ENCODE measurements around the gene ATF5. TPM values are rescaled to one million over a fixed set of nuclear protein-coding genes. Genes with fewer than 3 reads are reported as not detected.

Gene ATF5
- polyA plus RNA-seq, 3 donors, result 5.8 to 22.1 (median 6.0) TPM

DNA sequence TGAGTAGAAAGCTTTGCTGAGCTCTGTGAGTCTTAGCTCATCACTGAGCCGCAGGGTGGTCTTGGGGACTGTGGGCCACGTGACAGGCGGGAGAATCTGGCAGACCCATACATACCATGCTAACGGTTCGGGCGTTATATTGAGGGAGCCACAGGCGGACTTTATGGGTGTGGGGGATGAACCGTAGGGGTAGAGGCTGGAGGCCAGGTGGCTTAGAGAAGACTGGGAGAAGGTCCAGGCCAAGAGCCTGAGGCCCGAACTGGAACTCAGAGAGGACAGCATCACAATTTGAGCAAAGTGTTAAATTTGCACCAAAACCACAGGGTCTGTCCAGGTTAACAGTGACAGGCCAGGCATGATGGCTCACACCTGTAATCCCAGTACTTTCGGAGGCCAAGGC is 15.3 kb upstream of the ATF5 start:
- Histone ChIP-seq H3K79me2 (ENCODE audit: insufficient read depth, low read length) (peaks cover 70% of the 10 kb centered on the region), H3K4me2 (replicated peaks; ENCODE audit: extremely low read depth, low read length, poor library complexity, severe bottlenecking) (no peak overlapping the region), H3K27me3 (ENCODE audit: control insufficient read depth in 2 of 2, insufficient read depth in 2 of 2, low read length in 2 of 2) (no peaks in the 10 kb centered on the region), H3K9ac (ENCODE audit: insufficient read depth, low read length, poor library complexity, severe bottlenecking) (no peak overlapping the region), H3K9me3 (replicated peaks in 1 of 2; ENCODE audit: control insufficient read depth in 1 of 2, insufficient read depth in 1 of 2, low read length in 2 of 2) (no peaks in the 10 kb centered on the region), H3K27ac (ENCODE audit: low read depth in 1 of 2, low read length in 2 of 2) (peak overlapping the region in 1 of 2 donors; percentile 94), H4K20me1 (ENCODE audit: insufficient read depth, low read length) (peaks cover 25% of the 10 kb centered on the region), H3K4me3 (replicated peaks in 1 of 3; ENCODE audit: low read depth in 2 of 3, low read length in 3 of 3) (no peak overlapping the region), H3K4me1 (ENCODE audit: control insufficient read depth in 1 of 2, insufficient read depth in 2 of 2, low read length in 2 of 2) (peaks cover 61 to 64% of the 10 kb centered on the region in 2 donors), H3K36me3 (replicated peaks in 1 of 2; ENCODE audit: control insufficient read depth in 1 of 2, insufficient read depth in 2 of 2, low read length in 2 of 2) (peaks cover 41 to 62% of the 10 kb centered on the region in 2 donors), H2AFZ (ENCODE audit: insufficient read depth, low read depth, low read length, poor library complexity, severe bottlenecking) (no peak overlapping the region)
- Mint-ChIP-seq H3K4me1 (peaks cover 65% of the 10 kb centered on the region), H3K27me3 (ENCODE audit: low read depth in 3 of 3) (peaks cover 0 to 4% (median 2%) of the 10 kb centered on the region in 3 donors), H3K27ac (peak overlapping the region in 6 of 7 donors; percentile 27 to 97 (median 76)), H3K4me3 (no peak overlapping the region), H3K36me3 (peaks cover 46 to 71% of the 10 kb centered on the region in 2 donors), H3K9me3 (no peaks in the 10 kb centered on the region)
- no peak for DNase-seq
- TF ChIP-seq, protein P1, sequence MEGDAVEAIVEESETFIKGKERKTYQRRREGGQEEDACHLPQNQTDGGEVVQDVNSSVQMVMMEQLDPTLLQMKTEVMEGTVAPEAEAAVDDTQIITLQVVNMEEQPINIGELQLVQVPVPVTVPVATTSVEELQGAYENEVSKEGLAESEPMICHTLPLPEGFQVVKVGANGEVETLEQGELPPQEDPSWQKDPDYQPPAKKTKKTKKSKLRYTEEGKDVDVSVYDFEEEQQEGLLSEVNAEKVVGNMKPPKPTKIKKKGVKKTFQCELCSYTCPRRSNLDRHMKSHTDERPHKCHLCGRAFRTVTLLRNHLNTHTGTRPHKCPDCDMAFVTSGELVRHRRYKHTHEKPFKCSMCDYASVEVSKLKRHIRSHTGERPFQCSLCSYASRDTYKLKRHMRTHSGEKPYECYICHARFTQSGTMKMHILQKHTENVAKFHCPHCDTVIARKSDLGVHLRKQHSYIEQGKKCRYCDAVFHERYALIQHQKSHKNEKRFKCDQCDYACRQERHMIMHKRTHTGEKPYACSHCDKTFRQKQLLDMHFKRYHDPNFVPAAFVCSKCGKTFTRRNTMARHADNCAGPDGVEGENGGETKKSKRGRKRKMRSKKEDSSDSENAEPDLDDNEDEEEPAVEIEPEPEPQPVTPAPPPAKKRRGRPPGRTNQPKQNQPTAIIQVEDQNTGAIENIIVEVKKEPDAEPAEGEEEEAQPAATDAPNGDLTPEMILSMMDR (IDR thresholded peaks at IDR 0.05), result no peak
- intact Hi-C loops (cut with micrococcal nuclease), result no loop called here
- WGBS (ENCODE audit: insufficient coverage), result 97% methylated on average over 7 of the region's 10 CpGs

DNA sequence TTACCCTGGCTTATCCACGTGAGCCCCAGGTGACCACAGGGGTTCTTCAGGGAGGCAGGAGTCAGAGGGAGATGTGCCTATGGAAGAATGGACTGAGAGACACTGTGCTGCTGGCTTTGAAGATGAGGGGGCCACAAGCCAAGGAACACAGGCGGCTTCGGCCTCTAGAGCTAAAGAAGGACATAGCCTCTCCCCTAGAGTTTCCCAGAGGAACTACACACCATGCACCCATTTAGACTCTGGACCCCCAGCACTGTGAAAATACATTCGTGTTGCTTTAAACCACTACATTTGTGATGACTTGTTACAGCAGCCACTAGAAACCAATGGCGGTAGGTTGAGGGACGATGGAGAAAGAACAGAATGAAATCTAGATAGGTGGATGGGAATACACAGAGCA is 13.7 kb upstream of the ATF5 start:
- peaks cover 68% of the 10 kb centered on the region for H3K79me2 ChIP-seq (ENCODE audit: insufficient read depth, low read length)

More for the DNA sequence above, 13.7 kb upstream of the ATF5 start:
- no peak overlapping the region for H3K4me3 ChIP-seq (replicated peaks in 1 of 3; ENCODE audit: low read depth in 2 of 3, low read length in 3 of 3)
- no peak overlapping the region for H2AFZ ChIP-seq (ENCODE audit: insufficient read depth, low read depth, low read length, poor library complexity, severe bottlenecking)
- Mint-ChIP-seq H3K27ac (peak overlapping the region in 6 of 7 donors; percentile 20 to 96 (median 40)), H3K27me3 (ENCODE audit: low read depth in 3 of 3) (peaks cover 0 to 4% (median 2%) of the 10 kb centered on the region in 3 donors), H3K36me3 (peaks cover 44 to 70% of the 10 kb centered on the region in 2 donors), H3K4me1 (peaks cover 65% of the 10 kb centered on the region), H3K4me3 (no peak overlapping the region), H3K9me3 (no peaks in the 10 kb centered on the region)
- peak overlapping the region in 1 of 2 donors; percentile 56 for H3K27ac ChIP-seq (ENCODE audit: low read depth in 1 of 2, low read length in 2 of 2)
- H3K36me3 ChIP-seq (replicated peaks in 1 of 2; ENCODE audit: control insufficient read depth in 1 of 2, insufficient read depth in 2 of 2, low read length in 2 of 2), result peaks cover 30 to 54% of the 10 kb centered on the region in 2 donors
- H4K20me1 ChIP-seq (ENCODE audit: insufficient read depth, low read length), result peaks cover 40% of the 10 kb centered on the region
- WGBS (ENCODE audit: insufficient coverage), result 100% methylated on average over 5 of the region's 6 CpGs
- peaks cover 53 to 66% of the 10 kb centered on the region in 2 donors for H3K4me1 ChIP-seq (ENCODE audit: control insufficient read depth in 1 of 2, insufficient read depth in 2 of 2, low read length in 2 of 2)
- H3K9ac ChIP-seq (ENCODE audit: insufficient read depth, low read length, poor library complexity, severe bottlenecking), result no peak overlapping the region
- no peaks in the 10 kb centered on the region for H3K9me3 ChIP-seq (replicated peaks in 1 of 2; ENCODE audit: control insufficient read depth in 1 of 2, insufficient read depth in 1 of 2, low read length in 2 of 2)
- H3K4me2 ChIP-seq (replicated peaks; ENCODE audit: extremely low read depth, low read length, poor library complexity, severe bottlenecking), result no peak overlapping the region
- intact Hi-C loops (cut with micrococcal nuclease), result no loop called here
- DNase-seq, result no peak
- TF ChIP-seq, protein P1 (IDR thresholded peaks at IDR 0.05), result peak; percentile 28
- H3K27me3 ChIP-seq (ENCODE audit: control insufficient read depth in 2 of 2, insufficient read depth in 2 of 2, low read length in 2 of 2), result no peaks in the 10 kb centered on the region

All from CD14-positive monocyte (primary cell).